ENCODE measurements around the gene KCNAB1. TPM values are rescaled to one million over a fixed set of nuclear protein-coding genes. Genes with fewer than 3 reads are reported as not detected.
"Not testable (repeated sequence)": the region's sequence is repeated elsewhere in the genome, so short reads cannot be mapped to it uniquely, and the experiment has no call there.

The KCNAB1 gene
- total RNA-seq, 1 donor from 2014 or later, result 2.4 TPM

- Histone ChIP-seq H3K27ac (replicated peaks) (no peak overlapping the region), H3K4me1 (no peaks in the 10 kb centered on the region), H3K4me3 (no peak overlapping the region), H3K9me3 (replicated peaks) (no peaks in the 10 kb centered on the region), H3K36me3 (no peaks in the 10 kb centered on the region), H3K27me3 (ENCODE audit: low read depth) (no peaks in the 10 kb centered on the region)
- DNase-seq, result no peak
- TF ChIP-seq CTCF (IDR thresholded peaks at IDR 0.05; ENCODE audit: borderline replicate concordance), result no peak
- intact Hi-C loops (cut with micrococcal nuclease), result no loop called here
These were observed 144.4 kb downstream of the KCNAB1 start for GRCh38 chr3:156264771-156265170.

GRCh38 chr3:156271508-156271907 is 151.1 kb downstream of the KCNAB1 start:
- Histone ChIP-seq H3K4me1 (no peaks in the 10 kb centered on the region), H3K9me3 (replicated peaks) (peaks cover 14% of the 10 kb centered on the region), H3K27me3 (ENCODE audit: low read depth) (no peaks in the 10 kb centered on the region), H3K27ac (replicated peaks) (no peak overlapping the region), H3K4me3 (no peak overlapping the region), H3K36me3 (no peaks in the 10 kb centered on the region)
- no peak for TF ChIP-seq CTCF (IDR thresholded peaks at IDR 0.05; ENCODE audit: borderline replicate concordance)
- intact Hi-C loops (cut with micrococcal nuclease), result no loop called here
- no peak for DNase-seq

GRCh38 chr3:156271995-156272719 is 151.8 kb downstream of the KCNAB1 start:
- Histone ChIP-seq H3K4me1 (no peaks in the 10 kb centered on the region), H3K9me3 (replicated peaks) (peaks cover 14% of the 10 kb centered on the region), H3K27me3 (ENCODE audit: low read depth) (no peaks in the 10 kb centered on the region), H3K4me3 (no peak overlapping the region), H3K27ac (replicated peaks) (no peak overlapping the region), H3K36me3 (no peaks in the 10 kb centered on the region)
- intact Hi-C loops (cut with micrococcal nuclease), result no loop called here
- TF ChIP-seq CTCF (IDR thresholded peaks at IDR 0.05; ENCODE audit: borderline replicate concordance), result no peak
- no peak for DNase-seq

- no peak overlapping the region for H3K4me3 ChIP-seq
- H3K27me3 ChIP-seq (ENCODE audit: low read depth), result no peaks in the 10 kb centered on the region
- no peaks in the 10 kb centered on the region for H3K4me1 ChIP-seq
- peaks cover 14% of the 10 kb centered on the region for H3K9me3 ChIP-seq (replicated peaks)
- no peak for TF ChIP-seq CTCF (IDR thresholded peaks at IDR 0.05; ENCODE audit: borderline replicate concordance)
- no peak overlapping the region for H3K27ac ChIP-seq (replicated peaks)
- intact Hi-C loops (cut with micrococcal nuclease), result no loop called here
- H3K36me3 ChIP-seq, result no peaks in the 10 kb centered on the region
- DNase-seq, result no peak
These were observed 152.8 kb downstream of the KCNAB1 start for GRCh38 chr3:156273111-156273694.

- no peak for TF ChIP-seq CTCF (IDR thresholded peaks at IDR 0.05; ENCODE audit: borderline replicate concordance)
- Histone ChIP-seq H3K9me3 (replicated peaks) (peaks cover 14% of the 10 kb centered on the region), H3K27me3 (ENCODE audit: low read depth) (no peaks in the 10 kb centered on the region), H3K4me1 (no peaks in the 10 kb centered on the region), H3K27ac (replicated peaks) (no peak overlapping the region), H3K36me3 (no peaks in the 10 kb centered on the region), H3K4me3 (no peak overlapping the region)
- DNase-seq, result no peak
- intact Hi-C loops (cut with micrococcal nuclease), result no loop called here
These were observed 154.4 kb downstream of the KCNAB1 start for GRCh38 chr3:156274791-156275190.

GRCh38 chr3:156284637-156285036 is 164.3 kb downstream of the KCNAB1 start:
- H3K27ac ChIP-seq (replicated peaks); H3K36me3 ChIP-seq; H3K4me3 ChIP-seq; DNase-seq; intact Hi-C loops (cut with micrococcal nuclease); H3K4me1 ChIP-seq; H3K9me3 ChIP-seq (replicated peaks): not testable (repeated sequence)
- peaks cover 18% of the 10 kb centered on the region for H3K27me3 ChIP-seq (ENCODE audit: low read depth)
